Stimulated activated CD4-positive, alpha-beta T cell treated with anti-CD3 and anti-CD28 coated beads, Interleukin-12 subunit alpha, Interleukin-12 subunit beta, amount 100 ng/mL, for 4 hours (primary cell): ENCODE results near the gene NIBAN1.
"Not testable (repeated sequence)": the region's sequence is repeated elsewhere in the genome, so short reads cannot be mapped to it uniquely, and the experiment has no call there.

Experiments
- DNase-seq: peaks from one replicate; pipeline ENCODE4 v3.0.0-alpha.2; 2020

Gene NIBAN1, protein sequence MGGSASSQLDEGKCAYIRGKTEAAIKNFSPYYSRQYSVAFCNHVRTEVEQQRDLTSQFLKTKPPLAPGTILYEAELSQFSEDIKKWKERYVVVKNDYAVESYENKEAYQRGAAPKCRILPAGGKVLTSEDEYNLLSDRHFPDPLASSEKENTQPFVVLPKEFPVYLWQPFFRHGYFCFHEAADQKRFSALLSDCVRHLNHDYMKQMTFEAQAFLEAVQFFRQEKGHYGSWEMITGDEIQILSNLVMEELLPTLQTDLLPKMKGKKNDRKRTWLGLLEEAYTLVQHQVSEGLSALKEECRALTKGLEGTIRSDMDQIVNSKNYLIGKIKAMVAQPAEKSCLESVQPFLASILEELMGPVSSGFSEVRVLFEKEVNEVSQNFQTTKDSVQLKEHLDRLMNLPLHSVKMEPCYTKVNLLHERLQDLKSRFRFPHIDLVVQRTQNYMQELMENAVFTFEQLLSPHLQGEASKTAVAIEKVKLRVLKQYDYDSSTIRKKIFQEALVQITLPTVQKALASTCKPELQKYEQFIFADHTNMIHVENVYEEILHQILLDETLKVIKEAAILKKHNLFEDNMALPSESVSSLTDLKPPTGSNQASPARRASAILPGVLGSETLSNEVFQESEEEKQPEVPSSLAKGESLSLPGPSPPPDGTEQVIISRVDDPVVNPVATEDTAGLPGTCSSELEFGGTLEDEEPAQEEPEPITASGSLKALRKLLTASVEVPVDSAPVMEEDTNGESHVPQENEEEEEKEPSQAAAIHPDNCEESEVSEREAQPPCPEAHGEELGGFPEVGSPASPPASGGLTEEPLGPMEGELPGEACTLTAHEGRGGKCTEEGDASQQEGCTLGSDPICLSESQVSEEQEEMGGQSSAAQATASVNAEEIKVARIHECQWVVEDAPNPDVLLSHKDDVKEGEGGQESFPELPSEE

DNA sequence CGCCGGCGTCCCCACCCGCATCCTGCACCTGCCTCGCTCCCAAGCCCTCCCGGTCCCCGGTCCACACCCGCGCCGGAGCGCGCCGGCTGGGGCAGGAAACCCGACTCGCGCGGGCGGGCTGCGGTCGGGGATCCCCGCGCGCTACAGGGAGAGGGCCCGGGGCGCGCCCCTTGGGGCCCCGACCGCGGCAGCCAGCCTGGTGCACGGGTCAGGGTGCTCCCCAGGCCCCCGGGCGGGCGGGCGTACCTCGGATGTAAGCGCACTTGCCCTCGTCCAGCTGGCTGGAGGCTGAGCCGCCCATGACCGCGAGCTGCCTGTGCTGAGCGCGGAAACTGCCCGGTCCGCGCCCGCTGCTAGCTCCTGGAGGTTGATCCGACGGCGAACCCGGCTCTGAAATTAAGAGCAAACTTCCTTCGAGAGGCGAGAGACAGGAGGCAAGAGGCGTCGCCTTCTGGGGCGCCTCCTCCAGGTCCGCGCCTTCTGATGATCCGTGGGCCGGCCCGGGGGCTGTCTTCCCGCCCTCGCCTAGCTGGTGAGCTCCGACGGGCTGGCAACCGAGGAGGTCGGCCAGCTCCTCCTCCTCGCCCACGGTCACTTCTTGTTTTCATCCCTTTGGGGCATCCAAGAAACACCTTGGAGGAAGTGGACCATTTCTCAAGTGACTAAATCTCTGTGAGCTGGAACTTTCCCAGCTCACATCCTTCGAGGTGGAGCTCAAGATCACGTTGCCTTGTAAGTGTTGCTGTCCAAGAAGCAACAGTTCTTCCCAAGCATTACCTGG, at the start of gene NIBAN1:
TSS of gene NIBAN1 (minus strand) at position 453 of the 781 bp plus-strand sequence. CDS start at position 301, 152 bp downstream.
- peak; percentile 60 for DNase-seq

DNA sequence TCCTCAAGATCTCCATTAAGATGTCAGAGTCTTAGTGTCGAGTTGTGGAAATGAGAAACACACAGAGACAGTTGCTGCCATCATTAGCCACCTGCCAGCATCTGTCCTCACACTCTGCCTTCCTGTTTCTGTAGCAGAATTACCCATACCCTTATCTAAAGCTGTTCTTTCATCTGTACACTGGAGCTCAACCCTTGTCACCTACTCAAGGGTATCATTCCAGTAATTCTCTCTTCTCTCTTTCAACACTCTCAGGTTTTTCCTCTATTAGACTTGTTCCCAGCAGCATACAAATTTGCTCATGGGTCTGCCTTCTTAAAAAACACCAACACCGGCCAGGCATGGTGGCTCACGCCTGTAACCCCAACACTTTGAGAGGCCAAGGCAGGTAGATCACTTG, 43.7 kb upstream of the NIBAN1 start:
- DNase-seq = no peak

DNA sequence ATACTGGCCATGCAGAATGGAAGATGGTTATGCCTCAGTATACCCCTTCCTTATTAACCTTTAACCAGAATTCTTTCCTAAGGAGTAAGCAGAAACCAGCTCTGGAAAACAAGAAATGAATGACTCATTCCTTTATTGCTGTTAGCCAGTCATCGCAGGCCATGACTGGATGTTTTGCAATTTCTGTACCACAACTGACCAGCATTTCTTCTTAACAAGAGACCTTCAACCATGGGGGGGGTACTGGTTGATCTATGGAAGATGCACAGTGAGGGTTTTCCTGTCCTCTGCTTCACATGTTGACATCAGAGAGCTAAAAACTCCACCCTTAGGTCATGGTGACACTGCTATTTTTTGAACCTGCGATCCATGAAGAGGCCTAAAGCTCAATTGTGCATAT, 43.0 kb upstream of the NIBAN1 start:
- DNase-seq = no peak

DNA sequence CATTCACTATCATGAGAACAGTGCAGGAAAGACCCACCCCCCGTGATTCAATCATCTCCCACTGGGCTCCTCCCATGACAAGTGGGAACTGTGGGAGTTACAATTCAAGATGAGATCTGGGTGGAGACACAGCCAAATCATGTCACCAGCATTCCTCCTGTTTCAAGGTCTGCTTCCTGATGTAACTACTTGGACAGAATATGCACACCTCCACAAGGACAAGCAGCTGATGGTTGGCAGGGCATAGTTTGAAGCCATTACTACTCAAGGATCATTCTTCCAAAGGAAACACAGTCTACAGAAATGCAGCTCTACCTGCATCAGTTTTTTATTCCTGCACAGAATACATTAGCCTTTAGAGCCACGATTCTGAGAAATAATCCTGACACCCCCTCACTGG, 42.6 kb upstream of the NIBAN1 start:
- DNase-seq = no peak

DNA sequence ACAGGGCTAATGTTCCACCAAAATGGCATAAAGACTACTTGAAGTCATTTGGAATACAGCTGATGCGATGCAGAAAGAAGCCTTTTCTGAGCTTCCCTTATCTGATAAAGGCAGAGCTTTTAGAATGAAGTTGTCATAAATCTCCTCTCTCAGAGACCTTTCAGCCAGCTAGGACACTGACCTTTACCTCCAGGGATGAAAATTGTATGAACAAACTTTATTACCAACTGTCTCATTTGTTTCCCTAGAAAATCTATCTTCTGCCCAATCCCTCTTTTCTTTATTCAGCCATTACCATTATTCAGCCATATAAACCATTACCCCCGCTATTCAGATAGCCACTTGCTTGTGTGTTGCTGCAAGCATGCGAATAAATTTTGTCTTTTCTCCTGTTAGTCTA, 41.3 kb upstream of the NIBAN1 start:
- DNase-seq = no peak

DNA sequence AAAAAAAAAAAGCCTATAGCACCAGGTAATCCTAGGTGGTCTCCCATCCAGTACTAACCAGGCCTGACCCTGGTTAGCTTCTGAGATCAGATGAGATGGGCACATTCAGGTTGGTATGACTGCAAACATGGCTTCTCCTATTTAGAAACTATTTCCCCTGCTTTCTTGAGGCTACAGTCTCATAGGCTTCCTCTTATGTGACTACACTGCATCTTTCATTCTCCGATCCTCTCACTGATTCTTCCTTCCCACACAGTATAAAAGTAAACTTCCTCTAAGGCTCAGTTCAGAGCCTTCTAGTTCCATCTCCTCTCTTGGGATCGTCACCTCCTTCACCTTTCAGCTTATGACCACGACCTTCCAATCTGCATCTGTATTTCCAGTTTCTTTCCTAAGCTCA, 40.6 kb upstream of the NIBAN1 start:
- DNase-seq = no peak

DNA sequence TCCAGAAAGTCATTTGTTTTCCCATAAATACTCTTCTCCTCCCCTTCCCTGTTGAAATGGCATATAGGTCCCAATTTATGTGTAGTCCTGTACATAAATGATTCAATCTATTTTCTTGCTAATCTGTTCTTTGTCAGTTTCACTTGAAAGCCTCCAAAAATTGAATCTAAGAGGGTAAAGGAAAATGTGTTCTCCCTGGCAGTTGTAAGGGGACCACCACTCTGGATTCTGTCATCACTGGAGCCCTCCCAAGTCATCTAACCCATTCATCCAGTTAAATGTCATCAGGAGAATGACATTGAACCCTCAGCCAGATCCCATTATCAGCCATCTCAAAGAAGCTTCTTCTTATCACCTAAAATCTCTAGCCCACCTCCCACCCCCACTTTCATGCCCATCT, 36.1 kb upstream of the NIBAN1 start:
- no peak for DNase-seq

DNA sequence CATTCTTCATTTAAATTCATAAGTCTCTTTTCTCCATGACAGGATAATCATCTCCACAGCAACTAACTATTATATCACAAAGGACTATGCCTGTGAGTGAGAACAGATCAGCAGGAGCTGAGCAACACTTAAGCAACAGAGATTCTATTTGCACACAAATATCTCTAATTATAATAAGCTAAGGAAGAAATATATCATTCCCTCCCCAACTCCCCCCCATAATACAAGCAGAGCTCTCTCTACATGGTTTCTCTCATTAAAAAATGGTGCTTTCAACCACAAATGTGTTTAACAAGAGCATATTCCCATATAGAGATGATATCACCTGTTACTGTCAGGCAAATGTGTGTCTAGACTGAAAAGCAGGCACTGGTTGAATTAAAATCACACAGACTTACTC, 34.5 kb upstream of the NIBAN1 start:
- DNase-seq = no peak

DNA sequence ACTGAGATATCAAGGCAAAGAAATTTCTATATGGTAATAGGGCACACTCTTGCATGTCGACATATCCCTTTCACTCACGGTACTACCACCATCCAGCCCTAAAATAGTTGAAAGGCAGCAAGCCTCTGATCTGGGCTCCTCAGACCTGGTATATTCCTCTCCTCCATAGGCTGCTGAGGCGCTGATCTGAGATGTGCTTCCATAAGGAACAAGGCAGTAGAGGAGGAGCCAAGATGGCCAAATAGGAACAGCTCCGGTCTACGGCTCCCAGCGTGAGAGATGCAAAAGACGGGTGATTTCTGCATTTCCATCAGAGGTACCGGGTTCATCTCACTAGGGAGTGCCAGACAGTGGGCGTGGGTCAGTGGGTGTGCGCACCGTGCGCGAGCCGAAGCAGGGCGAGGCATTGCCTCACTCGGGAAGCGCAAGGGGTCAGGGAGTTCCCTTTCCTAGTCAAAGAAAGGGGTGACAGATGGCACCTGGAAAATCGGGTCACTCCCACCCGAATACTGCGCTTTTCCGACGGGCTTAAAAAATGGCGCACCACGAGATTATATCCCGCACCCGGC, 27.1 kb upstream of the NIBAN1 start:
- not testable (repeated sequence) for DNase-seq

DNA sequence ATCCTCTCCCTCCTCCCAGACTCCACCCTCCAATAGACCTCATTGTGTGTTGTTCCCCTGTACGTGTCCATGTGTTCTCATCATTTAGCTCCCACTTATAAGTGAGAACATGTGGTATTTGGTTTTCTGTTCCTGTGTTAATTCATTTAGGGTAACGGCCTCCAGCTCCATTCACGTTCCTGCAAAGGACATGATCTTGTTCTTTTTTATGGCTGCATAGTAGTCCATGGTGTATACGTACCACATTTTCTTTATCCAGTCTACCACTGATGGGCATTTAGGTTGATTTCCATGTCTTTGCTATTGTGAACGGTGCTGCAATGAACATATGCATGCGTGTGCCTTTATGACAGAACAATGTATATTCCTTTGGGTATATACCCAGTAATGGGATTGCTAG, 25.7 kb upstream of the NIBAN1 start:
- DNase-seq = not testable (repeated sequence)

DNA sequence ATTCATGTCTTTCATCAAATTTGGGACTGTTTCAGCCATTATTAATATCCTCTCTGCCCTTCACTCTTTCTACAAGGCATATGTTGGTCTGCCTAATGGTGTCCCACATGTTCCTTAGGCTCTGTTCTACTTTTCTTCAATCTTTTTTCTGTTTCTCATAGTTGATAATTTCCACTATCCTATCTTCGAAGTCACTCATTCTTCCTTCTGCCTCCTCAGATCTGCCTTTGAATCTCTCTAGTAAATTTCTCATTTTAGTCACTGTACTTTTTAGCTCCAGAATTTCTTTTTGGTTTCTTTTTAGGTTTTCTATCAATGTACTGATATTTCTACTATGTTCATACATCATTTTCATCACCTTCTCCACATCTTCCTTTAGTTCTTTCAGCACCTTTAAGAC, 20.0 kb upstream of the NIBAN1 start:
- DNase-seq = no peak

DNA sequence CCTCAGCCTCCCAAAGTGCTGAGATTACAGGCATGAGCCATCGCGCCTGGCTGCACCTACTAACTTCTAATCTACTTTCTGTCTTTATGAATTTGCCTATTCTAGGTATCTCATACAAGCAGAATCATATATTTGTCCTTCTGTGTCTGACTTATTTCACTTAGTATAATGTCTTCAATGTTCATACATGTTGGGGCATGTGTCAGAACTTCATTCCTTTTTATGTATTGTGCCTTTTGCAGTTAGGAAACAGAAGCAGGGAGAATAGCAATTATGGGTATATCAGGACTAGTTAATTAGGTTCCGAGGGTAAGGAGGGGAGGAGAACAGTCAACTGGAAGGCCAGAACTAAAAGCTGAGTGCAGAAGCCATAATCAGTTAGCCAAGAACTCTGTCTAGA, 18.0 kb upstream of the NIBAN1 start:
- DNase-seq = no peak

DNA sequence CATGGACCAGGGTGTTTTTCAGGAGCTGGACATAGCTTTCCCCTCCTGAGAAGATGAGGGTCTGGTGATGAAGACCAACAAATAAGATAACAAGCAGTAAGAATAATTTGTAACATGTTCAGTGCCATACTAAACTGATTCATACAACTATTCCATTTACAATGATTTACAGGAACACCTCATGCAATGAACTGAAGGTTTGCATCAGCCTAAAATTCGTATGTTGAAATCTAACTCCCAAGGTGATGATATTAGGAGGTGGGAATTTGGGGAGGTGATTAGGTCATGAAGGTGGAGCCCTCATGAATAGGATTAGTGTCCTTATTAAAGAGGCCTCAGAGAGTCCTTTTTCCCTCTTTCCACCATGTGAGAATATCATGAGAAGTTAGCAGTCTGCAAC, 15.9 kb upstream of the NIBAN1 start:
- DNase-seq = no peak

DNA sequence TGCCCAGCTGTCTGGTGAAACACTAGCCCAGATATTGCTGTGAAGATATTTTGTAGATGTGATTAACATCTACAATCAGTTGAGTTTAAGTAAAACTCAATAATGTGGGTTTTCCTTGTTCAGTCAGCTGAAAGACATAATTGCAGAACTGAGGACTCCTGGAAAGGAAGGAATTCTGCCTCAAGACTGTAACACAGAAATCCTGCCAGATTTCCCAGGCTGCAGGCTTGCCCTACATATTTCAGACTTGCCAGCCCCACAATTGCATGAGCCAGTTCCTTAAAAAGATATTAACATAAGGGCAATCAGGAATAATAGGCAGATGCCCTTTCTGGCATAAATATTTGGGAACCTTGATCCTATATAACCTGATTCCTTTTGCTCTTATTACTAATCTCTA, 14.2 kb upstream of the NIBAN1 start:
- no peak for DNase-seq

DNA sequence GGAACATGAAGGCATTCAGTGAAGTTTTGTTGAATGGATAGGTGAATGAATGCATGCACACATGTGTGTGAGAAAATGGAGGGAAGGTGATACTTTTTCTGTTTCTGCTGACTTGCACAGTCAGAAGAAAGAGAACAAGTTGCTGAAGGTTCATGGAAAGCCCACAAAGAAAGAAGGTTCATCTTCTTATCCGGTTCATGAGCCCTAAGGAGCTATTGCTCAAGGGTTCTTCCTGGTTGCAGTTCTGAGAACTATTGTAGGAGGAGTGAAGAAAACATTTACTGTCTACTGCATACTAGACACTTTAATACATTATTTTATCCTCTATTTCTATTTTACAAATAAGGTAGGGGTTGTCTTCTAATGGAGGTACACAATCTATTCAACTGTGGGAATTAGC, 13.4 kb upstream of the NIBAN1 start:
- no peak for DNase-seq

DNA sequence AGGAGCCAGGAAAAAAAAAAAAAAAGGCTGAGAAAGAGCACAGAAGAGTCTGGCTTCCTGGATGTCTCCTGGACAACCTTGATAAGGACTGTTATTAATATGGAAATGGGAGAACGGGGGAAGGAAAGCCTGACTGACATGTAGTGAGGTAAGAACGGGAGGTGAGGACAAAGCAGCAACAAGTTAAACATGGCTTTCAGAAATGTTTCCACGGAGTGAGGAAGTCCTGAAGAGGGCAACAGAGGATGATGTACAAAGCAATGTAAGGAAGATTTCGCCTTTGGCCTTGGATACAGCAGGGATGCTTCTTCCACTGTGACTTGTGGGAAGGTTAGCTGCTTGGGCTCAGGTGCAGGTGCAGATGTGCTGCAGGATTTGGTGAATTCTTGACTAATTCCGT, 11.9 kb upstream of the NIBAN1 start:
- no peak for DNase-seq

DNA sequence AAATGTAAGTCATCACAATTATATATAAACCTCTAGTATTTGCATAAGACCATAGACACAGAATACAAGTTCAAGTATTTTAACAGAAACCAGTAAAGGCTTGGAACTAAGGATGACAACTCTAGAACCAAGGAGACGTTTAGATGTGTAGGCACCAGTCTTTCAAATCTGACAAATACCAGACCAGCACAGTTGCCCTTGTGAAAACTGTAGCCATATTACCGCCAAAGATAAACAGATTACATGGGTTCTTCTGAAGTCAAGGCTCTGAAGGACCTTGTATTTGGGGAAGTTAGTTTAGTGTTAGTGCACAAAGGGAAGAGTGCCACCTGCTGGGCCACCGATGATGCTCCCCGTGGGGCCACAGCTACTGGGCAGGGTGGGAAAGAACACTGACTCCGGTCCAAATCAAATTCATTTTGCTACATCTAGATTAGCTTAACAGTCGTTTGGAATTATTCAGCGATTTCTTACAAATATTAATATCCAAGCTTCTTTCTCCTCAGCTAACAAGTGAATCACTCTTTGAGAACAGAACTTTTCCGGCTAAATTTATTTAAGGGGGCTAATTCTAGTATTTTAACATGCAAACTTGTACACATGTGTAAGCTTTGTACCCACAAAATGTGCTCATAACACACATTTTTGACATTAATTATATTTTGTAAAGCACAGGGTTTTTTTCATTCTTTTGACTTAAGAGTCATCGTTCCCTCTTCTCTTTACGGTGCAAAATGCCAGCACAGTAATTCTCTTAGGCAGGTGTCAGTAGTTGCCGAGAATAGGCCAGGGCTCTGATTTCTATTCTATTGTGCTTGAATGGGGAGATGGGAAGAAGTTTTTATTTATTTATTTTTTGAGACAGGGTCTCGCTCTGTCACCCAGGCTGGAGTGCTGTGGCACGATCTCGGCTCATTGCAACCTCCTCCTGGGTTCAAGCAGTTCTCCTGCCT, 8.0 kb upstream of the NIBAN1 start:
- DNase-seq = peak; percentile 69

DNA sequence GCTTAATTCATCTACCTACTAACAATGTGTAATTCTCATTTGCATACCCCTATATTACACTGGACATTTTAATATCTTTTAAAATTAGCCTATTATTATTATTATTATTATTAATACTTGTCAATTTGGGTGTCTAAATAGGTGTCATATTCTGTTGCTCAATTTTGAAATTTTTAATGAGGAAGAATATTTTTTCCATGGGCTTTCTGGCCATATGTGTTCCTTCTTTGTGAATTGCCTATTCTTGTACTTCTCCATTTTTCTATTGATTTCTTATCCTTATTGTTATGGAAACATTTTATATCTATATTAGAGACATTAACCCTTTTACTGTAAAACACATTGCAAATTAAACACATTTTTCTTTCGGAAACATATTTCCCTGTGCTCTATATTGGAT, 6.4 kb upstream of the NIBAN1 start:
- no peak for DNase-seq

DNA sequence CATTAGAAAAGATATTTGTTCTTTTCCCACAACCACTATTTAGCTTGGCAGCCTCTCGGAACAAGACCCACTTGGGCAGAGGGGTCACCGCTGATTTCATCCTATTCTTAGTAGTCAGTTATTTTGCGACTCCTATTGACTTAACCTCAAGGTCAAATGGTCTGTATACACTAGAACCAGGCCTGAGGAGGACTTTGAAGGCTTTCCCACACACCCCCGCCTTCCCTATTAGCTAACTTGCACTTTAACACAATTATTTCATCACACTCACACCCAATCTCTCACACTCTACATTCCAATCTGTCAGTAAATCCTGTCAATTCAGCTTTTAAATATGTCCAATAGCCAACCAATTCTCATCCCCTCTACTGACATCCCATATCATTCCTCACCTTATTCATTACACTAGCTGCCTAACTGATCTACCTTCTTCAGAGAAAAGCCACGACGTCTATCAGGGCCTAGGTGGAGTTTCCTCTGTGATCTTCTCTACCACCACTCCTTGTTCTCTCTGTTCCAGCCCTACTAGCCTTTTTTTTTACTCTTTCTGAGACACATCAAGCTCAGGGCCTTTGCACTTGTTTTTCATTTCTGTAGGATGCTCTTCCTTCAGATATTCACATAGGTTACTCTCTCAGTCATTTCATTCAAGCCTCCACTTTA, 1.0 kb upstream of the NIBAN1 start:
- no peak for DNase-seq

DNA sequence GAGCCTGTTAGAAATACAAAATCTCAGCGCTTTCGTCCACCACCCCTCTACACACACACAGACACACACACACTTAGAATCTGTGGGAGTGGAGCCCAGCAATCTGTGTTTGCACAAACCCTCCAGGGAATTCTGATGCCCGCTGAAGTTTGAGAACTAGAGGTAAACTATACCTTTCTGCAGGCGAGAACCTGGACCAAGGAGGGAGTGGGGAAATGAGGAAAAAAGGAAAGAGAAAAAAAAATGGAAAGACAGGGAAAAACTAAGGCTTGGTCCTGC, 468 bp upstream of the NIBAN1 start:
- no peak for DNase-seq

DNA sequence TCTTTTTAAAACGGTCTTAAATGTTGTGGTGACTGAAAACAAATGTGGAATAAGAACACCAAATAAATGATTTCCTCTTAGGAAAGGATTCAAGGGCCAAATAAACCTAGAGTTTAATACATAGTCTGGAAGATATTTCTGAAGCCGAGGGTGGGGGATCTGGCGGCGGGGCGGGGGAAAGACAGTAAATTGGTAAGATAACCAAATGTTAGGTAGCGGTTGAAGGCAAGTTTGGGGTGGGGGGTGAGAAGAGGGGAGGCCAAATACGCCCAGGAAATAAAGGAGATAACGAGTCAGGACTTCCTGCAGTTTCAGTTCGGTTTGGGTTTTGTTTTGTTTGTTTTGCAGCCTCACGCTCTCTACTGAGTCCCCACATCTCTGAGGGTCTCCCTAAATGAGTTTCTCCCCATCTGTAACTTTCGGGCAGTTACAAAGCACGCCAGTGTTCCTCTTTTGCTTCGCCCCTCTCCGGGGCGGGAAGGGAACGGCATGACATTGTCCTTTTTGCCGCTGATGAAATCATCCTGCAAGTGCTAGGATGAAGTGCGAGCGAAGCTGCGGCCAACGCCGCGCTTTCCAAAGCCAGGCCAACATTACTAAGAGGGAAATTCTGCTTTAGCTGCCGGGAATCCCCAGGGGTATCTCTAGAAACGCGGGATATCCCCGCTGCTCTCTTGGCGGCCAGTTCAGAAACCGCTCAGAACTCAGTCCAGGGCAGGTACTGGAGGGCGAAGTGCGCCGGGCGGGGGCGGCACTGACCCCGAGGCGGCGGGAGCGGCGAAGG, 844 bp downstream of the NIBAN1 start:
- DNase-seq = peak; percentile 43
